Heart left ventricle (tissue), 16 donors: Measurements from ENCODE around the gene NUDCD3. TPM values are rescaled to one million over a fixed set of nuclear protein-coding genes. Genes with fewer than 3 reads are reported as not detected.

ENCODE experiments used
- ATAC-seq, 4 donors: fragments of 200-7000 bp; cut with Tn5 transposase; one replicate each; pipeline ENCODE4 v1.9.1; 2020 to 2022; ENCODE audit warnings: moderate library complexity in 4 of 4, mild to moderate bottlenecking in 3 of 4, moderate number of reproducible peaks in 1 of 4
- DNase-seq, 5 donors: peaks; one replicate each; pipeline ENCODE4 v3.0.0-alpha.2; 2020
- H3K27ac ChIP-seq, 12 donors: fragments of 200-600 bp; sonication (generic) in 4 of 12; one replicate each; pipeline versions ENCODE4 v1.5.0 to v1.8.0; 2016 to 2022; ENCODE audit warnings: mild to moderate bottlenecking in 2 of 12
- H3K27me3 ChIP-seq, 9 donors: fragments of 200-600 bp; sonication (generic) in 2 of 9; one replicate each; pipeline versions ENCODE4 v1.5.1 to v1.8.0; 2016 to 2022; ENCODE audit warnings: mild to moderate bottlenecking in 3 of 9
- H3K36me3 ChIP-seq, 9 donors: fragments of 200-600 bp; sonication (generic) in 2 of 9; one replicate each; pipeline versions ENCODE4 v1.5.0 to v1.8.0; 2018 to 2022; ENCODE audit warnings: mild to moderate bottlenecking in 2 of 9
- H3K4me1 ChIP-seq, 12 donors: fragments of 200-600 bp; sonication (generic) in 4 of 12; one replicate each; pipeline versions ENCODE4 v1.5.0 to v1.8.0; 2016 to 2022; ENCODE audit warnings: mild to moderate bottlenecking in 3 of 12
- H3K4me3 ChIP-seq, 12 donors: fragments of 200-600 bp; sonication (generic) in 4 of 12; one replicate each; pipeline versions ENCODE4 v1.5.0 to v1.8.0; 2017 to 2022; ENCODE audit warnings: mild to moderate bottlenecking in 9 of 12, moderate library complexity in 4 of 12
- H3K9me3 ChIP-seq, 12 donors: fragments of 200-600 bp; sonication (generic) in 4 of 12; one replicate each; pipeline versions ENCODE4 v1.5.0 to v1.8.0; 2016 to 2022; ENCODE audit warnings: mild to moderate bottlenecking in 1 of 12
- CTCF ChIP-seq, 12 donors: fragments of 200-600 bp; sonication (generic) in 4 of 12; IDR thresholded peaks; one replicate each; pipeline versions ENCODE4 v1.5.0 to v1.8.0; 2018 to 2022; ENCODE audit warnings: antibody characterized with exemption in 12 of 12, mild to moderate bottlenecking in 5 of 12
- POLR2A ChIP-seq, 2 donors: fragments of 450-650 bp; IDR thresholded peaks; one replicate each; pipeline ENCODE4 v1.6.1; 2017; ENCODE audit warnings: antibody characterized with exemption in 2 of 2, mild to moderate bottlenecking in 2 of 2, moderate library complexity in 2 of 2
- WGBS, 4 donors: extraction: QIAGEN DNeasy Blood & Tissue Kit in 2 of 4; methylation state at CpG; one replicate each; pipeline versions ENCODE4 v1.1.5 to v1.1.7; 2013 to 2018; 5-methylcytosine and 5-hydroxymethylcytosine counted together
- intact Hi-C, 10 donors: fragments of 100-400 bp; cut with DNase I; formaldehyde crosslinking; loops; one replicate each; pipeline versions ENCODE4 v1.11.1 to v1.14.2; 2022
- polyA plus RNA-seq, 2 donors: library from polyadenylated mRNA; stranded (reverse); fragments of 200-250 nt; gene quantifications; one replicate each; pipeline ENCODE4 v1.2.3, GENCODE V29; 2013
- total RNA-seq, 9 donors: library from RNA; depleted of rRNA in 2 of 9; stranded (reverse); fragments of >200 nt in 2 of 9; fragmentation: NEBNext Ultra II Directional in 3 of 9; extraction: Animal tissue kit (Norgen Biotek cat#: 25700) in 3 of 9; gene quantifications; one replicate each; pipeline versions ENCODE4 v1.1.0 to v1.2.4, GENCODE V29; 2016 to 2023
- donor health status: ischemic (EF 13 %, LVEDD 7.1; RV severe dilation, severe dysfunction).
- donor health status: healthy with polysubstance abuse.
- donor health status: DM: no; HTN: yes; CAD: no.
- donor health status: DM: no; HTN: no; CAD: no.
- donor health status: ischemic (EF 25% LVEDD 6.9; RV normal size, moderate dysfunction).
- donor health status: ischemic (EF 25% LVEDD 5.7; RV mildly dilated, moderate dysfunction).
- donor health status: healthy.
- donor health status: DM: yes; HTN: yes; CAD: no.
- donor health status: ischemic (EF 35%, LVEDD 5.7; RV mildly dilated, moderate dysfunction).
- donor health status: nonischemic (EF 11% LVEDD 7.7; RV severe dilation, severe dysfunction).
- donor health status: DM: yes; HTN: yes; CAD: no.
- donor health status: PGD.
- donor health status: ischemic (EF 29% LVEDD 5.4; RV normal size, mild dysfunction).
- donor health status: nonischemic (EF 23%, LVEDD 6.1; RV moderate dilation, normal function).

Gene NUDCD3
- total and polyA plus RNA-seq, 11 donors: 16.7 to 133 (median 91.5) TPM

DNA sequence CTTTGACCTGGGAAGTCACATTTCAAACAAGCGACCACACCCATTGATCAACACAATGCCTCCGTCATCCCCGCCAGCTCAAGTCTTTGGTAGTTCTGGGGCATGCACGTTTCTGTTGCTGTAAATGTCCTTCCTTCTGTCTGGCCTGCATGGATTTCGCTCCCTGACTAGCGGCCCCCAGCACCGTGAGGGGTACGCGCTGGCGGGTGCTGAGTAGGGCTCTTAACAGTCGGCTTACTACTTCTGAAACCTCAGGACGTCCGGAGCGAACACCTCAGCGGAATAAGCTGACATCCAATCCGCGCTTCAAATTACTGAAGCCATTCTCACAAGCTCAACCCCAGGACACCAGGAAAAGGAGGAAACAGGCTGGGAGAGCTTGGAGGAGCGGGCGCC lies 505 bp downstream of the NUDCD3 start:
- no peaks in the 10 kb centered on the region for H3K27me3 ChIP-seq
- peaks cover 8 to 52% (median 39%) of the 10 kb centered on the region in 12 donors for H3K4me1 ChIP-seq
- peaks cover 0 to 4% (median under 1%) of the 10 kb centered on the region in 9 donors for H3K36me3 ChIP-seq
- intact Hi-C loops: loop anchor here in 3 of 10 donors (2.0 to 10.0 kb wide), 4 partner anchors 75 to 359 kb away; partner anchors contain the start of genes DDX56 (in 1 of the 3) and H2AZ2 (in 1 of the 3)
- WGBS, 4 donors: 0 to 1% (median 0%) methylated on average over 18 to 19 of the region's 19 CpGs
- DNase-seq (no peak), ATAC-seq (peak in 3 of 4 donors; percentile 1 to 35 (median 5))
- peak overlapping the region; percentile 84 to 100 (median 98) for H3K27ac ChIP-seq
- TF ChIP-seq CTCF (IDR thresholded peaks at IDR 0.05) (no peak), POLR2A (IDR thresholded peaks at IDR 0.05) (no peak)
- H3K4me3 ChIP-seq: peak overlapping the region; percentile 55 to 96 (median 90)
- H3K9me3 ChIP-seq: no peaks in the 10 kb centered on the region

DNA sequence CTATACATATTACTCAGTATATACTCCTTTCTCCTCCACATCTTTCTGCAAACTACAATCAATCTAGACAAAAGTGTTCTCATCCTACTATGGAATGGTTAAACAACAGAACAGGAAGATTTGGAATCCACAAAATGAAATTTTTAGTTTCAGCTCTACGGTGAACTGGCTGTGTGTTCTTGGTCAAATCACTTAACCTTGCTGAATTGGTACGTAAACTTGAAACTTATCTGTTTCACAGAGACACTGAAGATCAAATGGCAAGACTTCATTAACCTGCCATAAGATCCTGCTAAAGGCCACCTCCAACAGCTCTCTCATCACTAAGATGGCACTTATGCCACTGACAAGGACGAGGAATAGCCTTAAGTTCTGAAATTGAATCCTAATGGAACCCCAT lies 1.5 kb downstream of the NUDCD3 start:
- no peak for ATAC-seq
- H3K4me3 ChIP-seq: peak overlapping the region in 9 of 12 donors; percentile 60 to 96 (median 92)
- peaks cover 8 to 62% (median 48%) of the 10 kb centered on the region in 12 donors for H3K4me1 ChIP-seq
- H3K36me3 ChIP-seq: peaks cover 0 to 14% (median 10%) of the 10 kb centered on the region in 9 donors
- DNase-seq: no peak
- TF ChIP-seq POLR2A (IDR thresholded peaks at IDR 0.05) (no peak), CTCF (IDR thresholded peaks at IDR 0.05) (no peak)
- intact Hi-C loops: no loop called here
- no peaks in the 10 kb centered on the region for H3K27me3 ChIP-seq
- peak overlapping the region in 2 of 12 donors; percentile 96 to 97 for H3K27ac ChIP-seq
- no peaks in the 10 kb centered on the region for H3K9me3 ChIP-seq
- 67 to 88% (median 83%) methylated on average over 3 of the region's 3 CpGs for WGBS, 4 donors

GRCh38 chr7:44486693-44487092 lies 3.8 kb downstream of the NUDCD3 start:
- DNase-seq (no peak), ATAC-seq (no peak)
- H3K9me3 ChIP-seq: peaks cover 0 to 13% (median 3%) of the 10 kb centered on the region in 12 donors
- no peak overlapping the region for H3K4me3 ChIP-seq
- peaks cover 0 to 37% (median 33%) of the 10 kb centered on the region in 9 donors for H3K36me3 ChIP-seq
- H3K27me3 ChIP-seq: no peaks in the 10 kb centered on the region
- peaks cover 8 to 67% (median 50%) of the 10 kb centered on the region in 12 donors for H3K4me1 ChIP-seq
- H3K27ac ChIP-seq: peak overlapping the region in 2 of 12 donors; percentile 31 to 74
- TF ChIP-seq POLR2A (IDR thresholded peaks at IDR 0.05): no peak
- no peak for TF ChIP-seq CTCF (IDR thresholded peaks at IDR 0.05)
- intact Hi-C loops: no loop called here
- WGBS, 4 donors: 86 to 96% (median 90%) methylated on average over 1 of the region's 1 CpG

GRCh38 chr7:44486001-44486400 lies 4.5 kb downstream of the NUDCD3 start:
- intact Hi-C loops: no loop called here
- Histone ChIP-seq H3K9me3 (peaks cover 0 to 13% (median 3%) of the 10 kb centered on the region in 12 donors), H3K27ac (peak overlapping the region in 4 of 12 donors; percentile 2 to 74 (median 54)), H3K4me3 (no peak overlapping the region), H3K4me1 (peaks cover 8 to 67% (median 49%) of the 10 kb centered on the region in 12 donors), H3K36me3 (peaks cover 0 to 44% (median 40%) of the 10 kb centered on the region in 9 donors), H3K27me3 (no peaks in the 10 kb centered on the region)
- no peak for ATAC-seq
- no peak for TF ChIP-seq CTCF (IDR thresholded peaks at IDR 0.05)
- TF ChIP-seq POLR2A (IDR thresholded peaks at IDR 0.05): no peak
- WGBS, 4 donors: 70 to 84% (median 76%) methylated on average over 4 of the region's 4 CpGs
- no peak for DNase-seq
